Caki2 (cell line): Measurements from ENCODE around the gene PYM1. TPM values are rescaled to one million over a fixed set of nuclear protein-coding genes. Genes with fewer than 3 reads are reported as not detected.
"Not testable (repeated sequence)": the region's sequence is repeated elsewhere in the genome, so short reads cannot be mapped to it uniquely, and the experiment has no call there.

Experiments
- DNase-seq: peaks from one replicate; pipeline ENCODE4 v3.0.0-alpha.2; 2015; ENCODE audit warnings: low read depth
- in situ Hi-C: cut with HindIII; loops from 2 replicates; pipeline ENCODE4 v1.10.0; 2016; ENCODE audit warnings: low sequenced_read_pairs, low pct_unique_long_range_greater_than_20kb, mixed read lengths
- total RNA-seq: library from RNA; depleted of rRNA; stranded (reverse); fragments of >200 nt; shearing (Covaris generic); gene quantifications from 2 replicates; pipeline ENCODE4 v1.2.3, GENCODE V29; 2014; ENCODE audit warnings: low replicate concordance

PYM1 gene
- total RNA-seq, 1 experiment from 2014 or later: 62.7 TPM

- in situ Hi-C loops: no loop called here
- DNase-seq: no peak
Observed at GRCh38 chr12:55925870-55926737, 1.6 kb downstream of the PYM1 start.

- DNase-seq: no peak
- in situ Hi-C loops: no loop called here
Observed at GRCh38 chr12:55925371-55925770, 2.3 kb downstream of the PYM1 start.

- in situ Hi-C loops, DNase-seq: not testable (repeated sequence)
Observed at GRCh38 chr12:55923648-55924047, 4.0 kb downstream of the PYM1 start.

- in situ Hi-C loops: no loop called here
Observed at GRCh38 chr12:55922126-55922525, 5.6 kb downstream of the PYM1 start.

DNA sequence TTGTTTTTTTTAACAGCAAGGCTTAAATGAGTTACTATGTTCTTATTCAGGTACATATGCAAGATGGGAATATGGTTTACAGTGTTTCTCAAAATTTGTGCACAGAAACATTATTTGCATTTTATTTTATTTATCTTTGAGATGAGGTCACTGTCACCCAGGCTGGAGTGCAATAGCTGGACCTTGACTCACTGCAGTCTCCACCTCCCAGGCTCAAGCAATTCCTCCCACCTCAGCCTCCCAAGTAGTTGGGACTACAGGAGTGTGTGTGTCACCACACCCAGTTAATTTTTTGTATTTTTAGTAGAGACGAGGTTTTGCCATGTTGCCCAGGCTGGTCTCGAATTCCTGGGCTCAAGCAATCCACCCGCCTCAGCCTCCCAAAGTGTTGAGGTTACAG, 8.7 kb downstream of the PYM1 start:
- DNase-seq: peak; percentile 44
- in situ Hi-C loops: not testable (repeated sequence)

More at GRCh38 chr12:55922126-55922525, 5.6 kb downstream of the PYM1 start:
- DNase-seq: no peak

DNA sequence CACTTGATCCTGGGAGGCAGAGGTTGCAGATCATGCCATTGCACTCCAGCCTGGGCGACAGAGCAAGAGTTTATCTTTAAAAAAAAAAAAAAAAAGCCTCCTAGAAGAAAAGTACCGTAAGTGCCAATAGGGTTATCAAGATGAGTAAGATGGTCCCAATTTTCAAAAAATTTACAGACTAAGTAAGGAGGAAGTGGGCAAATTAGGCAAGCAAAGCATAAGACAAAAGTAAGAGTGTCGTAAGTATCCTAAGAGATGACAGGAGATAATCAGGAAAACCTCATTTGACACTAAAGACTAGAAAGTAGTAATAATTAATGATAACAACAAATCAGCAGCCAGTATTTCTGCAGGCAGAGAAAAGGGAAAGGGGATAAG, 12.2 kb downstream of the PYM1 start:
- DNase-seq: no peak
- in situ Hi-C loops: no loop called here

GRCh38 chr12:55912908-55913307, 14.8 kb downstream of the PYM1 start:
- DNase-seq: no peak
- in situ Hi-C loops: no loop called here

- in situ Hi-C loops: no loop called here
- no peak for DNase-seq
Observed at GRCh38 chr12:55909513-55909884, 18.2 kb downstream of the PYM1 start.

DNA sequence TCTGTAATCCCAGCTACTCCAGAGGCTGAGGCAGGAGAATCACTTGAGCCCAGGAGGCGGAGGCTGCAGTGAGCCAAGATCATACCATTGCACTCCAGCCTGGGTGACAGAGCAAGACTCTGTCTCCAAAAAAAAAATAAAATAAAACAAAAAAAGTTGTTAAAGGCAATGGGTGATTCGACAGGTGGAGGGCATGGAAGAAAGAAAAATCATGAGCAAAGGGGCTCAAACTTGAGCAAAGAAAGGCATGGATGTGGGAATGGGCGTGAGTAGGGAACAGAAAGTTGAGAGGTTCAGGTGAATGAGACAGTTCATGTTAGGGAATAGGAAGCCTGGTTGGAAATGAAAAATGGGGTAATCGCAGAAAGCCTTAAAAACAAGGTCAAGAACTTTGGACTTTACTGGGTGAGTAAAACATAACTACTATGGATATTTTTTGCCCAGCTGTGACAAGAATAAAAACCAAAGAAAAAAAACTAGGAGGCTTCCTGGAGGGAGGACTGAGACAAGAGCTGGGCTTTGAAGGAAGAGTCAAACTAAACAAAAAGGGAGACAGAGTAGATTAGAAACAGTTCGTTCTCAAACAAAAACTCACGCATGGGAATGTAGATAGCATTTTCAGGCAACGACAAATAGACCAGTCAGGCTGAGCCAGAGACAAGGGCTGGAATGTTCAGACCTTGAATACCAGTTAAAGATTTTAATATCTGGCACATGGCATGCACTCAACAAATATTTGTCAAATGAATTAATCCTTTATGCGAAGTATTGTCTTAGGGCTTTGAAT, 18.8 kb downstream of the PYM1 start:
- in situ Hi-C loops: no loop called here
- no peak for DNase-seq

DNA sequence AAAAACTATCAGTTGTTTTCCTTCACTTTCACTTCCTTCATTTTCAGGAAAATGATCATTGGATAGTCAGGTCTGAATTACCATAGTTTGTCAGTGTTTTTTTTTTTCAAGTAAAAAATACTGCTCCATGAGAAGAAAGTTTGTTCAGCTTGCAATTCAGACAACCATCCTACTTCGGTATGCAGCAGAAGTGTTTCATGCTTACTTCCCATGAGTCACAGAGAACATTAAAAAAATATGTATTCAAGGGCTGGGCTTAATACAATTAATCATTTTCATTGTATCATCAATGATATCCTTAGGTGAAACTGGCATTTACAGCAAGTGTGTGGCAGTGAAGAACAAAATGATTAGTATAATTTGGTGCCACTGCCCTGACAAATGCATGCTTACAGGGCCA, 21.6 kb downstream of the PYM1 start:
- DNase-seq: no peak
- in situ Hi-C loops: no loop called here

DNA sequence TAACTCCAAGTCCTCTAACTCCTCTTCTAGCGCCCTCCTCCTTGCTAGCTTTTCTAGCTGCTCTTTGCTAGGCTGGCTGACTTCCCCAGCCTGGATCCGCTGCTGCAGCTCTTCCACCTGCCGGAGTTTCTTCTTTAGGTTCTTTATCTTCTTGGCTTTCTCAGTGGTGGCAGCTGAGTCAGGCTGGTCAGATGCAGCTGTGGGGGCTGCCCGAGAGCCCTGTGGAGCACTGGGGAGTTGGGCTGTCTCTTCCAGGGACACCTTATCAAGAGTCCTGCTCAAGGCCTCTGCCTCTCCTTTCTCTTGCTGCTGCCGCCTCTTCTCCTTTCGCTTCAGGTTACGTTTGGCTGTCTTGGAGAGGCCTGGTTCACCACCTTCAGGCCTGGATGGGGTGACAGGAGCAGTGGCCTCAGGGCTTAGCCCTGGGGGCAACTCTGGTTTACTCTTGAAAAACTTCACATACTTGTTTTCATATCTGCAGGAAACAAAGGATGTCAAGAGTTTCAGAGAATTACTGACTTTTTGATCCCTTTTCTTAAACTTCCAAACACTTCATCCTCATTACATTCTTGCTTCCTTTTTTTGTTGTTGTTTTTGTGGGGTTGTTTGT, 25.7 kb downstream of the PYM1 start:
- in situ Hi-C loops: no loop called here
- no peak for DNase-seq

- in situ Hi-C loops: no loop called here
- DNase-seq: no peak
Observed at GRCh38 chr12:55899082-55899481, 28.6 kb downstream of the PYM1 start.

DNA sequence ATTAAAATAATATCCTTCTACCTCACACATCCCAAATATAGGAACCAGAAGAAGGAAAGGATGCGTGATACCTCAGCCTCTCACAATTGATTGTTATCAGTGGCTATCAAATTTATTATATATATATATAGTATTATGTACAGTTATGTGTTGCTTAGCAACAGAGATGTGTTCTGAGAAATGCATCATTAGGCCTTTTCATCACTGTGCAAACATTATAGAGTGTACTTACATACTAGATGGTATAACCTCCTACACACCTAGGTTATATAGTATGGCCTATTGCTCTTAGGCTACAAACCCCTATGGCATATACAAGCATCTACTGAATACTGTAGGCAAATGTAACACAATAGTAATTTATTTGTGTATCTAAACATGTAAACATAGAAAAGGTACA, 34.0 kb downstream of the PYM1 start:
- in situ Hi-C loops: no loop called here
- no peak for DNase-seq

GRCh38 chr12:55891310-55891709, 36.4 kb downstream of the PYM1 start:
- DNase-seq: no peak
- in situ Hi-C loops: no loop called here

- no peak for DNase-seq
- in situ Hi-C loops: no loop called here
Observed at GRCh38 chr12:55885113-55885512, 42.6 kb downstream of the PYM1 start.

DNA sequence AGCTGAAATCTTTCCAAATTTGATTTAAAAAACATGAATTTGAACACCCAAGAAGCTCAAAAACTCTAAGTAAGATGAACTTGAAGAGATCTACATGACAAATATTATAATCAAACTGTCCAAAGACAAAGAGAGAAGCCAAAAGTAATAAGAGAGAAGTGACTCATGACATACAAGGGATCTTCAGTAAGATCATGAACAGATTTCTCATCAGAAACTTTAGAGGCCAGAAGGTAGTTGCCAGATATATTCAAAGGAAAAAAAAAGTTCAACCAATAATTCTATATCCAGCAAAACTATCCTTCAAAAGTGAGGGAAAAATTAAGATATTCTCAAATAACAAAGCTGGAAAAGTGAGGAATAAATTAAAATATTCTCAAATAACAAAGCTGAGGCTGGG, 49.9 kb downstream of the PYM1 start:
- in situ Hi-C loops: no loop called here
- no peak for DNase-seq

- in situ Hi-C loops: no loop called here
- no peak for DNase-seq
Observed at GRCh38 chr12:55875704-55876467, 51.8 kb downstream of the PYM1 start.

GRCh38 chr12:55874443-55874842, 53.3 kb downstream of the PYM1 start:
- in situ Hi-C loops: no loop called here
- DNase-seq: no peak
